Immature natural killer cell (primary cell): ENCODE data around the gene ZDHHC5. TPM values are rescaled to one million over a fixed set of nuclear protein-coding genes. Genes with fewer than 3 reads are reported as not detected.

Experiments
- DNase-seq, 3 donors: peaks; one replicate each; pipeline ENCODE4 v3.0.0; 2022; ENCODE audit warnings: mixed read lengths in 1 of 3
- H3K27ac Mint-ChIP-seq, 6 donors: one replicate each; pipeline ENCODE4 v1.8.0; 2020; ENCODE audit warnings: mixed read lengths in 6 of 6, mild to moderate bottlenecking in 5 of 6, inconsistent platforms in 4 of 6, moderate library complexity in 3 of 6
- H3K27me3 Mint-ChIP-seq, 3 donors: one replicate each; pipeline ENCODE4 v1.8.0; 2020 to 2021; ENCODE audit warnings: low read depth in 3 of 3, mild to moderate bottlenecking in 3 of 3, mixed read lengths in 3 of 3, moderate library complexity in 3 of 3, inconsistent platforms in 1 of 3
- H3K36me3 Mint-ChIP-seq, 3 donors: one replicate each; pipeline ENCODE4 v1.8.0; 2020; ENCODE audit warnings: mixed read lengths in 3 of 3, inconsistent platforms in 2 of 3, mild to moderate bottlenecking in 2 of 3
- H3K4me1 Mint-ChIP-seq, 2 donors: one replicate each; pipeline ENCODE4 v1.8.0; 2020; ENCODE audit warnings: inconsistent platforms in 2 of 2, mild to moderate bottlenecking in 2 of 2, mixed read lengths in 2 of 2, moderate library complexity in 1 of 2
- H3K4me3 Mint-ChIP-seq, 5 donors: one replicate each; pipeline ENCODE4 v1.8.0; 2020; ENCODE audit warnings: mild to moderate bottlenecking in 5 of 5, mixed read lengths in 5 of 5, inconsistent platforms in 3 of 5, moderate library complexity in 3 of 5
- H3K9me3 Mint-ChIP-seq, 6 donors: one replicate each; pipeline ENCODE4 v1.8.0; 2020; ENCODE audit warnings: mild to moderate bottlenecking in 6 of 6, mixed read lengths in 6 of 6, inconsistent platforms in 4 of 6, moderate library complexity in 3 of 6
- polyA plus RNA-seq, 3 donors: library from polyadenylated mRNA; unstranded; fragments of 300-500 nt; fragmentation: Illumina TruSeq; gene quantifications; one replicate each; pipeline ENCODE4 v1.2.3, GENCODE V29; 2021

Gene ZDHHC5
- polyA plus RNA-seq, 3 donors from 2014 or later = 19.0 to 46.8 (median 24.3) TPM

GRCh38 chr11:57638005-57638781, 29.7 kb upstream of the ZDHHC5 start:
- Mint-ChIP-seq H3K4me3 (peak overlapping the region; percentile 76 to 89 (median 85)), H3K27ac (peak overlapping the region in 2 of 6 donors; percentile 24 to 60), H3K9me3 (no peaks in the 10 kb centered on the region), H3K36me3 (no peaks in the 10 kb centered on the region), H3K27me3 (peaks cover 6 to 23% (median 10%) of the 10 kb centered on the region in 3 donors), H3K4me1 (peaks cover 17 to 18% of the 10 kb centered on the region in 2 donors)
- no peak for DNase-seq

- Mint-ChIP-seq H3K4me1 (peaks cover 17 to 18% of the 10 kb centered on the region in 2 donors), H3K27ac (peak overlapping the region in 1 of 6 donors; percentile 24), H3K4me3 (peak overlapping the region; percentile 74 to 89 (median 85)), H3K36me3 (no peaks in the 10 kb centered on the region), H3K9me3 (no peaks in the 10 kb centered on the region), H3K27me3 (peaks cover 6 to 24% (median 10%) of the 10 kb centered on the region in 3 donors)
- DNase-seq = no peak
These were observed 29.0 kb upstream of the ZDHHC5 start for GRCh38 chr11:57638811-57639320.

- Mint-ChIP-seq H3K27ac (no peak overlapping the region), H3K4me1 (peaks cover 17 to 18% of the 10 kb centered on the region in 2 donors), H3K36me3 (no peaks in the 10 kb centered on the region), H3K9me3 (no peaks in the 10 kb centered on the region), H3K27me3 (peaks cover 6 to 24% (median 6%) of the 10 kb centered on the region in 3 donors), H3K4me3 (peak overlapping the region; percentile 74 to 89 (median 85))
- no peak for DNase-seq
These were observed 28.4 kb upstream of the ZDHHC5 start for GRCh38 chr11:57639321-57640067.

- peak overlapping the region in 4 of 5 donors; percentile 18 to 61 (median 30) for H3K4me3 Mint-ChIP-seq
- H3K36me3 Mint-ChIP-seq = no peaks in the 10 kb centered on the region
- no peaks in the 10 kb centered on the region for H3K9me3 Mint-ChIP-seq
- H3K4me1 Mint-ChIP-seq = peaks cover 17 to 18% of the 10 kb centered on the region in 2 donors
- DNase-seq = no peak
- peaks cover 6 to 28% (median 6%) of the 10 kb centered on the region in 3 donors for H3K27me3 Mint-ChIP-seq
- H3K27ac Mint-ChIP-seq = no peak overlapping the region
These were observed 27.7 kb upstream of the ZDHHC5 start for GRCh38 chr11:57640068-57640800.

- DNase-seq = peak in 1 of 3 donors; percentile 37
- Mint-ChIP-seq H3K27ac (peak overlapping the region in 1 of 6 donors; percentile 19), H3K27me3 (peaks cover 6 to 34% (median 6%) of the 10 kb centered on the region in 3 donors), H3K4me3 (peak overlapping the region in 1 of 5 donors; percentile 40), H3K9me3 (no peaks in the 10 kb centered on the region), H3K36me3 (no peaks in the 10 kb centered on the region), H3K4me1 (peaks cover 20 to 22% of the 10 kb centered on the region in 2 donors)
These were observed 26.7 kb upstream of the ZDHHC5 start for GRCh38 chr11:57641011-57641807.

- Mint-ChIP-seq H3K9me3 (no peaks in the 10 kb centered on the region), H3K4me3 (no peak overlapping the region), H3K27ac (no peak overlapping the region), H3K27me3 (peaks cover 16 to 40% (median 16%) of the 10 kb centered on the region in 3 donors), H3K36me3 (no peaks in the 10 kb centered on the region), H3K4me1 (peaks cover 21 to 24% of the 10 kb centered on the region in 2 donors)
- DNase-seq = no peak
These were observed 24.1 kb upstream of the ZDHHC5 start for GRCh38 chr11:57643802-57644201.

- H3K4me1 Mint-ChIP-seq = peaks cover 27 to 32% of the 10 kb centered on the region in 2 donors
- no peaks in the 10 kb centered on the region for H3K36me3 Mint-ChIP-seq
- H3K9me3 Mint-ChIP-seq = no peaks in the 10 kb centered on the region
- no peak overlapping the region for H3K4me3 Mint-ChIP-seq
- H3K27me3 Mint-ChIP-seq = peaks cover 22 to 44% (median 24%) of the 10 kb centered on the region in 3 donors
- H3K27ac Mint-ChIP-seq = peak overlapping the region in 1 of 6 donors; percentile 65
- peak; percentile 80 to 83 (median 81) for DNase-seq
These were observed 22.9 kb upstream of the ZDHHC5 start for GRCh38 chr11:57644748-57645688.

GRCh38 chr11:57645689-57646085, 22.2 kb upstream of the ZDHHC5 start:
- peak overlapping the region in 4 of 6 donors; percentile 18 to 92 (median 44) for H3K27ac Mint-ChIP-seq
- H3K9me3 Mint-ChIP-seq = no peaks in the 10 kb centered on the region
- no peak for DNase-seq
- H3K27me3 Mint-ChIP-seq = peaks cover 22 to 40% (median 24%) of the 10 kb centered on the region in 3 donors
- no peak overlapping the region for H3K4me3 Mint-ChIP-seq
- peaks cover 29 to 39% of the 10 kb centered on the region in 2 donors for H3K4me1 Mint-ChIP-seq
- H3K36me3 Mint-ChIP-seq = no peaks in the 10 kb centered on the region

- Mint-ChIP-seq H3K4me3 (no peak overlapping the region), H3K4me1 (peaks cover 29 to 43% of the 10 kb centered on the region in 2 donors)
These were observed 21.6 kb upstream of the ZDHHC5 start for GRCh38 chr11:57646194-57646798.

GRCh38 chr11:57646799-57647303, 21.1 kb upstream of the ZDHHC5 start:
- DNase-seq = no peak
- H3K4me3 Mint-ChIP-seq = no peak overlapping the region
- no peaks in the 10 kb centered on the region for H3K36me3 Mint-ChIP-seq
- peaks cover 29 to 43% of the 10 kb centered on the region in 2 donors for H3K4me1 Mint-ChIP-seq
- no peaks in the 10 kb centered on the region for H3K9me3 Mint-ChIP-seq
- peak overlapping the region in 4 of 6 donors; percentile 47 to 92 (median 66) for H3K27ac Mint-ChIP-seq
- peaks cover 22 to 40% (median 24%) of the 10 kb centered on the region in 3 donors for H3K27me3 Mint-ChIP-seq

More at GRCh38 chr11:57646194-57646798, 21.6 kb upstream of the ZDHHC5 start:
- DNase-seq = no peak
- Mint-ChIP-seq H3K27ac (peak overlapping the region in 5 of 6 donors; percentile 18 to 92 (median 69)), H3K9me3 (no peaks in the 10 kb centered on the region), H3K36me3 (no peaks in the 10 kb centered on the region), H3K27me3 (peaks cover 22 to 40% (median 24%) of the 10 kb centered on the region in 3 donors)

- Mint-ChIP-seq H3K27me3 (peaks cover 24 to 40% (median 24%) of the 10 kb centered on the region in 3 donors), H3K4me3 (no peak overlapping the region), H3K36me3 (no peaks in the 10 kb centered on the region), H3K27ac (peak overlapping the region in 5 of 6 donors; percentile 25 to 98 (median 92)), H3K9me3 (no peaks in the 10 kb centered on the region), H3K4me1 (peaks cover 33 to 43% of the 10 kb centered on the region in 2 donors)
- DNase-seq = no peak
These were observed 20.5 kb upstream of the ZDHHC5 start for GRCh38 chr11:57647372-57647771.
